HCT116 (cell line): ENCODE measurements around the gene TOMM40L. TPM values are rescaled to one million over a fixed set of nuclear protein-coding genes. Genes with fewer than 3 reads are reported as not detected.

Experiments used
- ATAC-seq: fragments of 200-7000 bp; cut with Tn5 transposase; 2 replicates; pipeline ENCODE4 v1.9.1; 2020; ENCODE audit warnings: mild to moderate bottlenecking, moderate library complexity
- BruUV-seq: library from RNA; stranded (reverse); fragments of 400-500 nt; replicated peaks from 2 replicates; lab custom pipeline; 2021; lab: Mats Ljungman, UMichigan
- CTCF ChIA-PET: fragments of 300-600 bp; sonication (Branson Sonifier 250); formaldehyde crosslinking; loops from one replicate; lab custom pipeline; 2021; ENCODE audit warnings: antibody characterized with exemption; lab: Charles Lee
- POLR2A ChIA-PET: fragments of 300-600, 350-600 bp; sonication (Branson Sonifier 250); formaldehyde crosslinking; loops from one replicate; lab custom pipeline; 2021; ENCODE audit warnings: antibody characterized with exemption; lab: Charles Lee
- RAD21 ChIA-PET, 2 experiments: fragments of 300-600 bp; sonication (Branson Sonifier 250); formaldehyde crosslinking; loops; one replicate each; lab custom pipeline; 2023; ENCODE audit warnings: low total read pairs in 2 of 2; ENCODE audit not compliant: uncharacterized antibody in 2 of 2, unreplicated experiment in 2 of 2, low non-redundant PET in 1 of 2; lab: Charles Lee
- DNase-seq: peaks from one replicate; pipeline ENCODE4 v3.0.0-alpha.2; 2010; ENCODE audit warnings: low read depth, low spot score
- H2AFZ ChIP-seq: fragments of 200-600 bp; shearing (Covaris generic), sonication (generic); 2 replicates; pipeline ENCODE4 v1.6.1; 2017; ENCODE audit warnings: low read depth, mixed run types, mixed read lengths, antibody characterized with exemption, low read length; ENCODE audit not compliant: poor library complexity, severe bottlenecking
- H3K27ac ChIP-seq: 2 replicates; pipeline ENCODE4 v1.5.1; 2012; ENCODE audit warnings: low read depth, low read length
- H3K27me3 ChIP-seq: fragments of 200-600 bp; sonication (generic); 2 replicates; pipeline ENCODE4 v1.6.1; 2016; ENCODE audit warnings: mixed run types, low read length, mixed read lengths; ENCODE audit not compliant: insufficient read depth
- H3K36me3 ChIP-seq, 2 experiments: fragments of 200-500 bp in 1 of 2; fragments of 200-600 bp in 1 of 2; sonication (Bioruptor generic) in 1 of 2; sonication (generic) in 1 of 2; 2 replicates each; pipeline versions ENCODE4 v1.5.1 to v1.6.1; 2014 to 2016; ENCODE audit warnings: low read length in 2 of 2, inconsistent platforms in 1 of 2, mixed read lengths in 1 of 2, mixed run types in 1 of 2; ENCODE audit not compliant: insufficient read depth in 2 of 2, control insufficient read depth in 1 of 2
- H3K4me1 ChIP-seq, 2 experiments: fragments of 200-600 bp in 1 of 2; sonication (generic) in 1 of 2; 2 replicates each; pipeline versions ENCODE4 v1.5.1 to v1.6.1; 2012 to 2017; ENCODE audit warnings: low read length in 2 of 2, inconsistent platforms in 1 of 2, mild to moderate bottlenecking in 1 of 2, mixed read lengths in 1 of 2, mixed run types in 1 of 2, moderate library complexity in 1 of 2; ENCODE audit not compliant: insufficient read depth in 2 of 2, control insufficient read depth in 1 of 2
- H3K4me2 ChIP-seq: fragments of 200-600 bp; sonication (generic); 2 replicates; pipeline ENCODE4 v1.6.1; 2017; ENCODE audit warnings: mixed run types, low read length, mixed read lengths
- H3K4me3 ChIP-seq, 2 experiments: fragments of 200-600 bp in 1 of 2; sonication (generic) in 1 of 2; replicated peaks in 1 of 2; 2 replicates each; pipeline ENCODE4 v1.5.1; 2011 to 2016; ENCODE audit warnings: low read length in 2 of 2, control low read depth in 1 of 2, low read depth in 1 of 2, mild to moderate bottlenecking in 1 of 2, mixed read lengths in 1 of 2, mixed run types in 1 of 2
- H3K79me2 ChIP-seq: fragments of 200-600 bp; sonication (generic); 2 replicates; pipeline ENCODE4 v1.6.1; 2017; ENCODE audit warnings: mild to moderate bottlenecking, mixed run types, low read length, moderate library complexity, mixed read lengths; ENCODE audit not compliant: insufficient read depth
- H3K9ac ChIP-seq: fragments of 200-600 bp; sonication (generic); 2 replicates; pipeline ENCODE4 v1.6.1; 2016; ENCODE audit warnings: low read length, mixed read lengths
- H3K9me2 ChIP-seq: fragments of 200-600 bp; sonication (generic), shearing (Covaris generic); 2 replicates; pipeline ENCODE4 v1.6.1; 2017; ENCODE audit warnings: mixed run types, mild to moderate bottlenecking, moderate library complexity; ENCODE audit not compliant: insufficient read depth
- H3K9me3 ChIP-seq, 2 experiments: fragments of 200-500 bp in 1 of 2; fragments of 200-600 bp in 1 of 2; sonication (Bioruptor generic) in 1 of 2; sonication (generic) in 1 of 2; 2 replicates each; pipeline ENCODE4 v1.6.1; 2014 to 2017; ENCODE audit warnings: low read length in 2 of 2, mixed read lengths in 2 of 2, inconsistent platforms in 1 of 2, low read depth in 1 of 2, mild to moderate bottlenecking in 1 of 2, mixed run types in 1 of 2, moderate library complexity in 1 of 2; ENCODE audit not compliant: control insufficient read depth in 1 of 2, insufficient read depth in 1 of 2
- H4K20me1 ChIP-seq: fragments of 200-600 bp; sonication (generic), shearing (Covaris generic); 2 replicates; pipeline ENCODE4 v1.6.1; 2017; ENCODE audit warnings: mixed run types, mild to moderate bottlenecking, moderate library complexity; ENCODE audit not compliant: insufficient read depth
- CEBPB ChIP-seq: IDR thresholded peaks from 2 replicates; pipeline ENCODE4 v1.6.1; 2012; ENCODE audit warnings: low read depth
- EGR1 ChIP-seq: IDR thresholded peaks from 2 replicates; pipeline ENCODE4 v1.6.1; 2012; ENCODE audit warnings: low read depth
- EZH2 ChIP-seq: fragments of 200-600 bp; sonication (generic); IDR thresholded peaks from 2 replicates; pipeline ENCODE4 v1.6.1; 2017; ENCODE audit warnings: antibody characterized with exemption, mixed run types
- EZH2phosphoT487 ChIP-seq: fragments of 200-600 bp; IDR thresholded peaks from 2 replicates; pipeline ENCODE4 v1.6.1; 2018; ENCODE audit warnings: antibody characterized with exemption, borderline replicate concordance
- FOSL1 ChIP-seq: IDR thresholded peaks from 2 replicates; pipeline ENCODE4 v1.6.1; 2012; ENCODE audit warnings: low read depth
- JUND ChIP-seq: IDR thresholded peaks from 2 replicates; pipeline ENCODE4 v1.6.1; 2012
- POLR2AphosphoS5 ChIP-seq: IDR thresholded peaks from 2 replicates; pipeline ENCODE4 v1.6.1; 2011; ENCODE audit warnings: mild to moderate bottlenecking, low read depth, low read length, moderate library complexity
- RAD21 ChIP-seq: IDR thresholded peaks from 2 replicates; pipeline ENCODE4 v1.6.1; 2012; ENCODE audit warnings: low read depth, mild to moderate bottlenecking
- REST ChIP-seq: IDR thresholded peaks from 2 replicates; pipeline ENCODE4 v1.6.1; 2012; ENCODE audit warnings: low read depth
- SIN3A ChIP-seq: IDR thresholded peaks from 2 replicates; pipeline ENCODE4 v1.6.1; 2012; ENCODE audit warnings: low read depth
- SP1 ChIP-seq: IDR thresholded peaks from 2 replicates; pipeline ENCODE4 v1.6.1; 2012; ENCODE audit warnings: low read depth
- SRF ChIP-seq: IDR thresholded peaks from 2 replicates; pipeline ENCODE4 v1.6.1; 2012; ENCODE audit warnings: low read depth
- TCF7L2 ChIP-seq: IDR thresholded peaks from 2 replicates; pipeline ENCODE4 v1.7.0; 2011; ENCODE audit warnings: borderline replicate concordance, inconsistent platforms; ENCODE audit not compliant: insufficient read depth, insufficient read length; ENCODE audit errors: extremely low read depth
- YY1 ChIP-seq: IDR thresholded peaks from 2 replicates; pipeline ENCODE4 v1.6.1; 2011; ENCODE audit warnings: low read length, low read depth, moderate library complexity, mild to moderate bottlenecking; ENCODE audit not compliant: insufficient replicate concordance; ENCODE audit errors: extremely low read depth
- ZFX ChIP-seq: fragments of 450-650 bp; IDR thresholded peaks from 2 replicates; pipeline ENCODE4 v1.6.1; 2017
- ZNF274 ChIP-seq: fragments of 200-500 bp; sonication (Bioruptor generic); IDR thresholded peaks from 2 replicates; pipeline ENCODE4 v1.6.1; 2014; ENCODE audit warnings: mild to moderate bottlenecking, low read depth, low read length, inconsistent platforms
- intact Hi-C: fragments of 100-400 bp; cut with micrococcal nuclease; formaldehyde crosslinking; loops from 2 replicates; pipeline ENCODE4 v1.10.0; 2022
- total RNA-seq: library from RNA; stranded (reverse); gene quantifications from one replicate; pipeline ENCODE4 v1.2.1, GENCODE V29; 2021; ENCODE audit not compliant: unreplicated experiment
- TF ChIP-seq, protein P1 (sequence below): IDR thresholded peaks from 2 replicates; pipeline ENCODE4 v1.6.1; 2012
- TF ChIP-seq, protein P2 (sequence below): IDR thresholded peaks from 2 replicates; pipeline ENCODE4 v1.6.1; 2012

Gene TOMM40L
- total RNA-seq, 1 experiment from 2014 or later, result 9.8 TPM

DNA sequence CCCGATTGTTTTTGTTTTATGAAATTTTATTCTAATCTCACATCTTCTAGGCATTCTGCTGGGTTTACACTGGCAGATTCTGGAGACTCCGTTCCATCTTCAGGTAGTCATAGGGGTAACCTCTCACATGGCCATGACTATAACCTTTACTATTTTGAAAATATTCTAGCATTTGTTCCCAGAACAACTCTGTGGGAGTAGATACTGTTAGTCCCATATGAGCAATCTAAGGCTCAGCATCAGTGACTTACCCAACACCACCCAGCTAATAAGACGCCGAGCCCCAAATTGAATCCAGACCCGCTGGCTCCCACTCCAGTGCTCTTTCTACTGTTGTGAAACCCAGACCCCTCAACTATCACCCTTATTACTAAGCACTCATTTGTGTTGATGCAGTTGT is 36.8 kb upstream of the TOMM40L start:
- no peaks in the 10 kb centered on the region for H3K9me3 ChIP-seq

More for the DNA sequence above, 36.8 kb upstream of the TOMM40L start:
- H3K9ac ChIP-seq, result no peak overlapping the region
- H3K4me2 ChIP-seq, result no peak overlapping the region
- TF ChIP-seq TCF7L2, result no peak
- no peak for TF ChIP-seq EZH2
- TF ChIP-seq ZFX, result no peak
- TF ChIP-seq POLR2AphosphoS5, result no peak
- TF ChIP-seq JUND, result no peak
- no peak for TF ChIP-seq RAD21
- TF ChIP-seq, protein P1, sequence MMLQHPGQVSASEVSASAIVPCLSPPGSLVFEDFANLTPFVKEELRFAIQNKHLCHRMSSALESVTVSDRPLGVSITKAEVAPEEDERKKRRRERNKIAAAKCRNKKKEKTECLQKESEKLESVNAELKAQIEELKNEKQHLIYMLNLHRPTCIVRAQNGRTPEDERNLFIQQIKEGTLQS, result no peak
- no peak for TF ChIP-seq CEBPB
- no peak for TF ChIP-seq YY1
- TF ChIP-seq, protein P2, sequence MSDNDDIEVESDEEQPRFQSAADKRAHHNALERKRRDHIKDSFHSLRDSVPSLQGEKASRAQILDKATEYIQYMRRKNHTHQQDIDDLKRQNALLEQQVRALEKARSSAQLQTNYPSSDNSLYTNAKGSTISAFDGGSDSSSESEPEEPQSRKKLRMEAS, result no peak
- no peak for TF ChIP-seq EGR1
- no peak for TF ChIP-seq SP1
- no peak for TF ChIP-seq FOSL1
- no peak for TF ChIP-seq EZH2phosphoT487
- TF ChIP-seq ZNF274, result no peak
- no peak for TF ChIP-seq SIN3A
- TF ChIP-seq REST, result no peak
- no peak for TF ChIP-seq SRF
- no peak overlapping the region for H2AFZ ChIP-seq
- H4K20me1 ChIP-seq, result no peaks in the 10 kb centered on the region
- H3K4me1 ChIP-seq, result peaks cover 3 to 14% of the 10 kb centered on the region in 2 experiments; a peak in 2 of 4 replicates
- H3K36me3 ChIP-seq, result no peaks in the 10 kb centered on the region
- no peaks in the 10 kb centered on the region for H3K27me3 ChIP-seq
- ChIA-PET RAD21 (no interaction called here), CTCF (no interaction called here), POLR2A (no interaction called here)
- ATAC-seq (no peak), DNase-seq (no peak)
- H3K4me3 ChIP-seq, result no peak overlapping the region
- BruUV-seq, result no TSS peak
- intact Hi-C loops, result no loop called here
- no peak overlapping the region for H3K27ac ChIP-seq
- no peaks in the 10 kb centered on the region for H3K9me2 ChIP-seq
- no peaks in the 10 kb centered on the region for H3K79me2 ChIP-seq
